Fibroblast of the aortic adventitia (primary cell): ENCODE results near the gene HOXA6. TPM values are rescaled to one million over a fixed set of nuclear protein-coding genes. Genes with fewer than 3 reads are reported as not detected.

Source experiments
- DNase-seq: peaks from one replicate; pipeline ENCODE4 v3.0.0-alpha.2; 2010; ENCODE audit warnings: low read depth
- H3K4me3 ChIP-seq: 2 replicates; pipeline ENCODE4 v1.5.1; 2011; ENCODE audit warnings: low read depth, mild to moderate bottlenecking, control low read depth, low read length, moderate library complexity
- total RNA-seq: library from RNA; depleted of rRNA; stranded (reverse); fragments of >200 nt; gene quantifications from 2 replicates; pipeline ENCODE4 v1.2.3, GENCODE V29; 2012; ENCODE audit warnings: low replicate concordance
- TF ChIP-seq, protein P1 (sequence below): IDR thresholded peaks from 2 replicates; pipeline ENCODE4 v1.5.1; 2011; ENCODE audit warnings: mild to moderate bottlenecking, low read length, control low read depth, inconsistent platforms; ENCODE audit not compliant: insufficient read depth

Gene HOXA6
- total RNA-seq, 1 donor = not detected

- H3K4me3 ChIP-seq = no peak overlapping the region
- no peak for DNase-seq
These were observed 28.3 kb upstream of the HOXA6 start for GRCh38 chr7:27175626-27176523.

DNA sequence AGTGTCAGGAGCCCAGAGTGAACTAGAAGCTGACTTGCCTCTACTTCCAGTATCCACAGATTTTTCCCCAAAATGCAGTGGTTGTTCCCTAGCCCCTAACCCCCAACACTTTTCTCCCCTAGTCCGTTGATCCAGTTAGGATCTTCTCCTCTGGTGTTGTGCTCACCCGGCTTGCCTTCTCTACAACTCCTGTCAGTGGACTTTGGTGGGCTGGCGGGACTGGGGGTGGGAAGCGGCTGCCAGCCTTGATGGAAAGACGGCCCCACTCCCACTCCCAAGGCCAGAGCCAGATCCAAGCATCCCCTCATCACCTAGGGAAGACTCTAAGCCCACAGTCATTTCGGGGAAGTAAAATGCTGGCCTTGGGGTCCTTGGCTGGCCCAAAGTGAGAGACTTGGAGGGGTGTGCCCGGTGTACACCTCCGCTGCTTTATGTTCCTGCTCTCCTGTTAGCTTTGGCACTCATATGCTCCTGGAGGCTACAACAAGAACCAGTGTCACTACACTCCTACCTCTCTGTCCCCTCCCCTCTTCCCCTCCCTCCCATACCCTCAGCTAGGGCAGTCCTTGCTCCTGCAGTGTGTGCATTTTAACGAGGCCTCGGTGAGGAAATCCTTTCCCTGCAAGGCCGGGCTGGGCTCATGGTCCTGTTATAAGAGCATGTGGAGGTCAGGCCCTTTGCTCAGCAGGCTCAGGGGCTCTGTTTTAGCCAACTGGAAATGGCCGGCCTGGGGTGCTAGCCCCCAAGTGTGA is 27.5 kb upstream of the HOXA6 start:
- TF ChIP-seq, protein P1, sequence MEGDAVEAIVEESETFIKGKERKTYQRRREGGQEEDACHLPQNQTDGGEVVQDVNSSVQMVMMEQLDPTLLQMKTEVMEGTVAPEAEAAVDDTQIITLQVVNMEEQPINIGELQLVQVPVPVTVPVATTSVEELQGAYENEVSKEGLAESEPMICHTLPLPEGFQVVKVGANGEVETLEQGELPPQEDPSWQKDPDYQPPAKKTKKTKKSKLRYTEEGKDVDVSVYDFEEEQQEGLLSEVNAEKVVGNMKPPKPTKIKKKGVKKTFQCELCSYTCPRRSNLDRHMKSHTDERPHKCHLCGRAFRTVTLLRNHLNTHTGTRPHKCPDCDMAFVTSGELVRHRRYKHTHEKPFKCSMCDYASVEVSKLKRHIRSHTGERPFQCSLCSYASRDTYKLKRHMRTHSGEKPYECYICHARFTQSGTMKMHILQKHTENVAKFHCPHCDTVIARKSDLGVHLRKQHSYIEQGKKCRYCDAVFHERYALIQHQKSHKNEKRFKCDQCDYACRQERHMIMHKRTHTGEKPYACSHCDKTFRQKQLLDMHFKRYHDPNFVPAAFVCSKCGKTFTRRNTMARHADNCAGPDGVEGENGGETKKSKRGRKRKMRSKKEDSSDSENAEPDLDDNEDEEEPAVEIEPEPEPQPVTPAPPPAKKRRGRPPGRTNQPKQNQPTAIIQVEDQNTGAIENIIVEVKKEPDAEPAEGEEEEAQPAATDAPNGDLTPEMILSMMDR = no peak
- H3K4me3 ChIP-seq = no peak overlapping the region
- DNase-seq = no peak

More at GRCh38 chr7:27175626-27176523, 28.3 kb upstream of the HOXA6 start:
- TF ChIP-seq, protein P1 = no peak

DNA sequence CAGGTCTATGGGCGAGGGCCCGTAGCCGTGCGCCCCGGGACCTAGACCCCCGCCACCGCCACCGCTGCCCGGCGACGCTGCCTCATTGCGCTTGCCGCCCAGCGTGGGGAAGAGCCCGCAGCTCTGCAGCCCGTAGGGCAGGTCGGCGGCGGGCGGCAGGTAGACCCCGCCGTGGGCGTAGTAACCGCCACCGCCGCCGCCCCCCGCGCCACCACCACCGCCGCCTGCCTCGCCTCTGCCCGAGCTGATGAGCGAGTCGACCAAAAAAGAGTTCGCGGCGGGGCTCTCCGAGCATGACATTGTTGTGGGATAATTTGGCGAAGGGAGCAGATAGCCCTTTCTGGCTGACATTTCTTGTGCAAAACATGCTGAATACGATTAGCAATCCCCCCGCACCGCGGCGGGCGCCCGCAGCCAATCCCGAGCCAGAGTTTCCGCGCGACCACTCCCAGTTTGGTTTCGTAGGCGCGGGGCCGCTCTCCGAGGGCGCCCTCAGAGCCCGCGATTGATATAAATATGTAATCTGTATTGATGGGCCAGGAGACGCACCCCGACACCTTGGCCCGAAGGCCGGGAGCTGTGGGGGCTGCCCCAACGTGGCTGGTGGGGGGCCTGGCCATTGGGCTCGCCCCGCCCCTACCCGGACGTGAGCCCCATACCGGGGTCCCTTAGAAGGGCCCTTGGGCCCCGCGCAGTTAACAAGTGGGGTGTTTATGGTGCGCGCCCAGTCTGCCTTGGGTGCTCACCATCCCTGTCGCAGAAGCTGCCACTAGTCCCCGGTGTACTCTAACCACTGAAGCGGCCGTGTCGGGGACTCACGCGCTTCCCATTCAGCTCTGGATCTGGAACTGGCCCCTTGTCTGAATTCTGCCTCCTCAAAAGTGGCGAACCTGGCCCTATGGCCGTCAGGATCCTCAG is 26.6 kb upstream of the HOXA6 start, which contains the start of gene HOXA10:
Gene HOXA10 (minus strand): TSS at position 365 of the 918 bp plus-strand sequence. CDS start 14 bp downstream, at position 351.
- TF ChIP-seq, protein P1 = no peak

GRCh38 chr7:27173511-27173955 is 26.0 kb upstream of the HOXA6 start:
- H3K4me3 ChIP-seq = no peak overlapping the region
- DNase-seq = no peak
- TF ChIP-seq, protein P1 = no peak

More for the DNA sequence above, 26.6 kb upstream of the HOXA6 start, which contains the start of gene HOXA10:
- H3K4me3 ChIP-seq = no peak within 1 kb of the TSS
- no peak for DNase-seq

DNA sequence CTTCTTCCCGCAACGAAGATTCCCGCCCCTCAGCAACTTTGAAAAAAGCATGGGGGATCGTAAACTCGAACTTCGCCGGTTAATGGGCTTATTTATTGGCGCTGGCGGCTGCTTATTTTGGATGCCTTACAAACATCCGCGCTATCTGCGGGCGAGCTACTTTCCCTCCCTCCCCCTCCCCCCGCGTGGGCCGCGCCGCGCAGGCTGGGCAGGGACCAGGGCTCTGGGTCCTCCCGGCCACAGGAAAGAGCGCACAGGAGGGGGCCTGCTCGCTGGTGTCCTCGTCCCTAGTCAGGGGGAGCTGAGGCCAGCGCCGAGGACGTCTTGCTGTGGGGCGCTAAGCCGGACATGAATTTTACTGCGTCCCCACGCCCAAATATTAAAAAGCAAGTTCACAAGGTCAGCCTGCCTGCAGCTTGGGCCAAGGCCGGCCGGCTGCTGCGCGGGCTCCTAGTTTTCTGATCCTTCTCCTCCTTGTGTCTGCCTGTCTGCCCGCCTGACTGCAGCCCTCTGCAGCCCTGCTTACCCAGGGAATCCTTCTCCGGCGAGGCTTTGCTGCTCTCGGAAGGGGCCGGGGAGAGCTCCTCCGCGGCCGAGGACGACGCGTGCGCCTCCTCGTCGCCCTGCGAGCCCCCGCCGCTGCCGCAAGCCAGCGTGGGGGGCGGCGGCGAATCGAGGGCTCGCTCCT is 25.4 kb upstream of the HOXA6 start:
- H3K4me3 ChIP-seq = no peak overlapping the region
- TF ChIP-seq, protein P1 = no peak
- DNase-seq = no peak
